Stimulated activated CD4-positive, alpha-beta T cell treated with anti-CD3 and anti-CD28 coated beads, Interleukin-1b, Interleukin-23, amount 100 ng/mL, for 48 hours (primary cell): Measurements from ENCODE around the gene TTLL3.

Experiments used
- DNase-seq: peaks from one replicate; pipeline ENCODE4 v3.0.0-alpha.2; 2020

Gene TTLL3

DNA sequence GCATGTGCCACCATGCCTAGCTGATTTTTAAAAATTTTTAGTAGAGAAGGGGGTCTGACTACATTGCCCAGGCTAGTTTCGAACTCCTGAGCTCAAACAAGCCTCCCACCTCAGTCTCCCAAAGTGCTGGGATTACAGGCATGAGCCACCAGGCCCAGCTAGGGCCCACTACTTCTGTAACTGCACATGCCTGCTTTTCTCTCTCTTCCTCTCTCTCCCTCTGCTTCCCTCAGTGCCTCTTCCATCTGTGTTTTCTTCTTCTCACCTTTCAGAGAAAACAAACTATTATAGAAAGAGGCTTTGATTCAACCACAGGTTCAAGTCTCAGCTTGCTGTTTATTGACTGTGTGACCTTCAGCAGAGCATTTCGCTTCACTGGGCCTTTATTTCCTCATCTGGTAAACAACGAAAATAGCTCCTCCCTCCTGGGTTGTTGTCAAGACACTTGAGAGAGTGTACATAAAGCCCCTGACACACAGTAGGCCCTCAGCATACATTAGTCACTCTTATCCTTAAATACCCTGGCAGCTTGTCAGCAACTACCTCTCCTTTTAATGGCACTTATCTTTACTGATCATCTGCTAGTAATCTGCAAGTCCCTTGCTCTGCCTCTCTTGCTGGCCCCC lies 28.0 kb upstream of the TTLL3 start:
- no peak for DNase-seq

DNA sequence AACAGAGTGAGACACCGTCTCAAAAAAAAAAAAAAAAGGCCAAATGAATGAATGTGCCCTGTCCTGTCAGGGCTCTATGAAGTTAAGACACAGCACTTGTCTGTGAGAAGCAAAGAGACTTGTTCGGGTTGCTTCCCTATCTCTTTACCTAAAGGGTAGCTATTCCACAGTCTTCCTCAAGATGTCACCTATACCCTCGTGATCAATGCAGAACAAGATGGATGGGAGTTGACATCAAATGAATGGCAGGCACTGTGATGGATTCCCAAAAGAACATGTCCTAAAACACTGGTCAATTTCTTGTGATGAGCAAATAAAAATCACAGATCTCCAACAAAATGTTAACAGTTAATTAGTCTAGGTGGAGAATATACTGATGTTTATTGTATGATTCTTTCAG lies 27.3 kb upstream of the TTLL3 start:
- no peak for DNase-seq

DNA sequence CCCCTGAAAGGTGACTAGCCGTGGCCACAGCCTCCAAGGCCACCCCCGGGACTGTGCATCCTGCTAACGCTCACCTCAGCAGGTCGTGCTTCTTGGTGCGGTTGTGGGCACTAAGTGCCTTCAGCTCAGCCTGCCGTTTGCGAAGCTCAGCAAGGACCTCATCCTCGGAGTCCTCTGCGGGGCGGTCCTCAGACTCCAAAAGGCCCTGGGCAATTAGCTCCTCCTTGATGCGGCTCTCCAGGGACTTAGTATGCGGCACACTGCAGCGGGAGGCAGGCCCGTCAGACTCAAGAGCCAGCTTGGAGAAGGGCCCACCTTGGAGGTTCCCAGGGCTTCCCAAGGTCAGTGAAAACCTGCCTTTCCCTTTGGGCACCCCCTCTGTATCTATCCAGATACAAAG lies 26.1 kb upstream of the TTLL3 start:
- DNase-seq: no peak

DNA sequence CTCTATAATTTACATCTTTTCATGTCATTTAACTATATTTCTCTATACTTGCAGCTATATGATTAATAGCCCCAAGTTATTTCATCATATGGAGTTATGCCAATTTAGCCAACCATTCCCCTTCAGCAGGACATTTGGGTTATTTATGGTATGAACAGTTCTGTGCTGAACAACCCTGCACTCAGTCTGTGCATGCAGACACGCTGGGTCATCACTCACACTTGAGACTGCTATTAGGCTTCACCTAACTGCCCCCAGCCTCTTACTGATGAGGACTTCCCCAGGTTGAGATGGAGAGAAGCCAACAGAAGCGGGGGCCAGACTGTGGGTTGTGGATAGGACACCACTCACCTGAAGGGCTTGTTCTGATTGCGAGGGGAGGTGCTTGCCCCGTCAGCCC lies 25.1 kb upstream of the TTLL3 start:
- DNase-seq: no peak

DNA sequence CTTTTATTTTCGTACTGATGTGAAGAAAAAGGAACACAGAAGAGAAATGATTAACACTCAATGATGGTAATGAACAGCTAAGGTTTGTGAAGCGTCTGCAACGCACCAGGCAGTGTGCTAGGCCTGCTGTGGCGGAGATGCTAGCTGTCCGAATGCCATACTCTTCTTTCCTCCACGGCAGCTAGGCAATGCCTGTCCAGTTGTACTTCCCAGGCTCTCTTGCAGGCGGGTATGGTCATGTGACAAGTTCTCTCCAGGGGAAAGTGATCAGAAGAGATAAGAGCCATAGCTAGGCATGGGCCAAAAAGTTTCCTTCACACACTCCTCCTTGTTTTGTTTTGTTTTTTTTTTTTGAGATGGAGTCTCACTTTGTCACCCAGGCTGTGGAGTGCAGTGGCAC lies 24.5 kb upstream of the TTLL3 start:
- DNase-seq: no peak

DNA sequence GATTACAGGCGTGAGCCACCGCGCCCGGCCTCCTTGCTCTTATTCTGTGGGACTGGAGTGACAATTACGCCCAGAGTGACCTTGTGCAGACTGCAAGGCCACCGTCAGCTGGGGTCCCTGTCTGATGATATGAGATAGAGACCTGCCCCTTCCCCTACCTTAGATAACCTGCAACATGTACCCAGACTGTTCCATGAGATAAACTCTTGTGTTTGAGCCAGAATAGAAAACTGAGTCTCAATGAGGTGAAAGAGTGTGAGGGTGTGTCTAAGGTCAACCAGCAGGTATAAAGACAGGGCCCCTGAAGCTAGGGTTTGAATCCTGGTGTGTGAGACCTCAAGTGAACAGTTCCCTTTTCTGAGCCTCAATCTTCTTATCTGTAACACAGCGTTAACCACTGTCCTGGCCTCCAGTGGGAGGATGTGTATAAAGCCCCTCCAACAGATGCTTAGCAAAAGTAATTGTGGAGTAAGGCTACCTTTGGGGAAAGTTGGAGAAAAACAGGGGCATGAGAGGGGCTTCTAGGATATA lies 23.8 kb upstream of the TTLL3 start:
- DNase-seq: no peak

DNA sequence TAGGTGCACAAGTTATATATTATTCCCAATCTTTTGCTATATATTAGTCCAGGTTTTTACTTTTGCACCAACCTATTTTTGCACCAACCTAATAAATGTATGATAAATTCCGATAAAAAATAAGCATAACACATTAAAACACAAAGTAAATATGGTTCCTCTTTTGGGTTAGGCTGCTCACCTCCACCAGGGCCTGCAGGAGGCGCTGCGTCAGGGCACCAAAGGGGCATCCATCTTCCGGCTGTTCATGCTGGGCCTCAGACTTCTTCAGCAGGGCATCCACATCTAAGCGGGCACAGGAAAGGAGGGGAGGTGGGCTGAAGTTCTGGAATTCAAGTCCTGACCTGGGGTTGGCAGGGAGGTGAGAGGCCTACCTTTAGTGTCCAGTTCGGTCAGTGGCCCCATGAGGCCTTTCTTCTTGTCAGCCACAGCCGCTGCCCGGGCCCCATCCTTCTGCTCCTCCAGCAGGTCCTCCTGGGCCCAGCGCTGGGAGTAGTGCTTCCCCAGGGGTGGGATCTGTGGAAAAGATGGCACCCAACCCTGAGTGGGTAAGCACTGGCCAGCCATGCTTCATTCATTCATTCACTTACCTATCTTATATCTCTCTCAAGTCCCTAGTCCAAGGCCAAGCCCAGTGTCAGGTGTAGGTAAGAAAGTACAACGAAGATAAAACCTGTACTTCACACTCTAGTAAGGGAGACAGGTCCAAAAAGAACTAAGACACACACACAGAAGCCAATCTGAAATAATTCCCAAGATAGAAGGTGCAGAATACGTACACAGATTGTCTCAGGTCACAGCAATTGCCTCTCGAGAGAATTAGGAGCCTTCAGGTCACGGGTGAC lies 23.0 kb upstream of the TTLL3 start:
- no peak for DNase-seq

DNA sequence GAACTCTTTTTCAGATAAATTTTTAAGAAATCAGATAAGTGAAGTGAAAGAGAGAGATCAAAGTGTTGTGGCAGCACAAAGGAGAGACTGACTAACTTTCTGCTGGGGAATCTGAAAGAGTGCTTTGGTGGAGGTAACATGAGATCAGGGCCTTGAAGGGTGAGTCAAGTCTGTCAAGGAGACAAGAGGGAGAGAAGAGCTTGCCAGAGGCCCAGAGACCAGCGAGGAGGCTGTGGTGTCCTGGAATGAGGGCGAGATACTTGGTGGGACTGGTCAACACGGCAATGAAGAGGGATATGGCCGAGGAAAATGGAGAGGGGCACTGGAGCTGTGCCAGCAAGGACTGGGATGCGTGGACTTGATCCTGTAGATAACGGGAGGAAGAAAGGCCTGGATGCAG lies 22.3 kb upstream of the TTLL3 start:
- DNase-seq: peak; percentile 54

DNA sequence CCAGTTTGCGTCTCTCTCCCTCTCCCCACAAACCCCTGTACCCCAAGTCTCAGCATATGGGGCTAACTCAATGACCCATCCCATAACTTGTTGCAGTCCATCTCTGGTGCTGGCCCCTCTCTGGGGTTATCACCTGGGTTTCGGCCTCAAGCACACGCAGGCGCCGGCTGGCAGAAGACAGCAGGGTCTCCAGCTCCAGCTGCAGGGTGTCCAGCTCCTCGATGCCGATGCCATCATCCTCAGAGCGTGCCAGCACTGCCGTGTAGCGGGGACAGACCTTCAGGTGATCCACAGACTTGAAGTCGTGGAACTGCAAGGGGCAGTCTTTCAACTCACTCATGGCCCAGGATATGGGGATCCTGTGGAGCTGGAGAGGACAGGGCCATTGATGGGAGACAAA lies 18.9 kb upstream of the TTLL3 start:
- no peak for DNase-seq

DNA sequence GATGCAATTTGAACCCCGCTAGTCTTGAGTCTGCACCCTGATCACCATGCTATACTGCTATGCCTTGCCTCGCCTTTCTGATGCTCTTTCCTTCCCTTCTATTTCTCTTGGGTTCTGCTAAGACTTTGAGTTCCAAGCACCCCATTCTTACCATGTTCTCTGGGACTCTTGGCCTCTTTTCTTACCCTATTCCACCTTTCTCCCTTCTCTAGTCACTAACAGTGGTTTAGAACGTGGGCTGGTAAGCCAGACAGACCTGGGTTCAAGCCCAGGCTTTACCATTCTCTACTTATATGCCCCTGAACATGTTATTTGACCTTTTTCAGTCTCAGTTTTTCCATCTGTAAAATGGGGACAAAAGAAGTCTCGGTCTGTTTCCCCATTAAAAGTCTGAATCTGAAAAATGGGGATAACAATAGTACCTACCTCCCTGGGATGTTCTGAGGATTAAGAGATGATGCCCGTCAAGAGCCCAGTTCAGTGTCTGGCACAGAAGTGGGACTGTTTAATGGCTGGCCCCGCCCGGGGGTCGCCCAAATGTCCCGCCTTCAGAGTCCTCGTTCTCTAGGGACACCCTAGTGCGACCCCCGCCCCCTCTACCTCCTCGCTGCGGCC lies 18.2 kb upstream of the TTLL3 start:
- DNase-seq: no peak

DNA sequence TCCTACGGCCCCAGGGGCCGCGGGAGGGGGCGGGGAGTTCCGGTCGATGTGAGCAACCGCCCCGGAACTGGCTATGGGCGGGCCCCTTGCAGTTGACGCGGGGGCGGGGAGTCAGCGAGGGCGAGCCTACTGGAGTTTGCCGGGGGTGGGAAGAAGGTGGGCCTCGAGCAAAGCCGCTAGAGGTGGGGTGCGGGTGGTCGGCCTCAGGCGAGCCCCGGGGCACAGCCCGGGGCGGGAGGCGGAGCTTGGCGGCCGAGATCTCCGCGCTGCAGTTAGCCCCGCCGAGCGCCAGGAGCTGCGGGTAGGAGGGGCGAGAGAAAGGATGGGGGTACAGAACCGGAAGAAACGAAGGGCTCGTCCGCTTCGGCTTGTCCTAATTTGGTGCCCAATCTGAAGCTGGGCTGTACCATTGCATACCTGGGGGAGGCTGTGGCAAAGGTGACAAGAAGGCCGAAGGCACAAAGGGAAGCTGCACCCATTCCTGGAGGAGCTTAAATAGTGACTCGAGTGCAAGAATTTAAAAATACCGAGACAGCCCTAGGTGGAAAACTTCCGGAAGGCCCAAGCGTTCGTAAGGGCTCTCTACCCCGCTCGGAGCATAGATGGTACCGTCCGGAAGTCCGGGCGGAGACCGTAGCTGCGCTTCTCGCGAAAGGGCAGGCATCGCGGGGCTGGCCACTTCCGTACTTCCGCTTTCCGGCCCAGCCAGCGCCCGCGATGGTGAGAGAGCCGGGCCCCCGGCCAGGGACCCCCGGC lies 17.5 kb upstream of the TTLL3 start, which contains the start of the genes ARPC4 and TADA3:
ARPC4 (plus strand) TSS at position 678 of the 756 bp plus-strand sequence; CDS start at position 718, 40 bp downstream.
TADA3 (minus strand) TSS at position 69 of the 756 bp plus-strand sequence. CDS start 1,007 bp downstream, outside the sequence.
- DNase-seq: peak; percentile 89

DNA sequence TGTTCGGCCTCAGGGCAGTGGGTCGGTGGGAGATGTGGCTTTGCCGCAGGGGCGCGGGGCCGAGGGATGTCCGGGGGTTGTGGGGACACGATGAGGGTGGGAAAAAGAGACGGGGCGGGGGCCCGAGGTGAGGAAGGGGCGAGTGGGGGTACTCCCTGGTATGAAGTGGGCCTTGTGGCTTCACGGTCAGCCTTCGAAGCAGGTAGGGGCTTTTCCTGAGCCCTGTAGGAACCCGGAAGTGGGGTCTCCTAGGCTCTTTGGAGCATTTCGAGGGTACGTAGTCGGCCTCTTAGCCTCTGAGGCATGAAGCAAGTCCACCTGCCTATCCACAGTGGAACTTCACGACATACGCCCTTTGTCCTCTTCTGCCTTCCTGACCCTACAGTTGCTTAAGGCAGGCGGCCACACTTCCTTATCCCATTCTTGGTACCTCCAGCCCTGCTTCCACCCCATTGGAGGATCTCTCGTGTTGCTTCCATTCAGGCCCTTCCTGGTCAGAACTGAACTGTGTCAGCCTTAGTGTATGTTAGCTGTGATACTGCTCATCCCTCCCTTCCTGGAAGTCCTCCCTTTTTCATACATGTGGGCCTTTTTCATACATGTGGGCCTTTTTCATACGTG lies 16.8 kb upstream of the TTLL3 start:
- DNase-seq: peak; percentile 49

DNA sequence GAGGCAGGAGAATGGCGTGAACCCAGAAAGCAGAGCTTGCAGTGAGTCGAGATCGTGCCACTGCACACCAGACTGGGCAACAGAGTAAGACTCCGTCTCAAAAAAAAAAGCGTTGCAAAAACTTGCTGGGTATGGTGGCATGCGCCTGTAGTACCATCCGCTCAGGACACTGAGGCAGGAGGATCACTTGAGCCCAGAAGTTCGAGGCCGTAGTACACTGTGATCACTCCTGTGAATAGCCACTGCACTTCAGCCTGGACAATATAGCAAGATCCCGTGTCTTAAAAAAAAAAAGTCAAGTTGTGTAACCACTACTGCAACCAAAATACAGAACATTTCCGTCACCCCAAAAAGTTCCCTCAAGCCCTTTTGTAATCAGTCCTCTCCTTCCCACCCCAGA lies 15.7 kb upstream of the TTLL3 start:
- DNase-seq: no peak

DNA sequence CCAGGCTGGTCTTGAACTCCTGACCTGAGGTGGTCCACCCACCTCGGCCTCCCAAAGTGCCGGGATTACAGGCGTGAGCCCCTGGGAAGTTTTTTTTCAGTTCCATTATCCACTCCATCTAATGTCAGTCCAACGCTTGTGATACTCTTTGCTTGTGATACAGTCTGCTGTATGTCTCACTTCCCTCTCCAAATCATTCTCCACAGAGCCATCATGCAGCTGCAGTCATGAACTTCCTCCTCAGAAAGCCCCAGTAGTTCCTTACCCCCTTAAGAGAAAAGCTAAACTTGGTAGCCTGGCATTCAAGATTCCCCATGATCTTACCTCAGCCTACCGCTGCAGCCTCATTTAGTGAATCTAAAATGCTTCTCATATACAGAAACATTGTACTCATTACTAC lies 14.9 kb upstream of the TTLL3 start:
- DNase-seq: no peak

DNA sequence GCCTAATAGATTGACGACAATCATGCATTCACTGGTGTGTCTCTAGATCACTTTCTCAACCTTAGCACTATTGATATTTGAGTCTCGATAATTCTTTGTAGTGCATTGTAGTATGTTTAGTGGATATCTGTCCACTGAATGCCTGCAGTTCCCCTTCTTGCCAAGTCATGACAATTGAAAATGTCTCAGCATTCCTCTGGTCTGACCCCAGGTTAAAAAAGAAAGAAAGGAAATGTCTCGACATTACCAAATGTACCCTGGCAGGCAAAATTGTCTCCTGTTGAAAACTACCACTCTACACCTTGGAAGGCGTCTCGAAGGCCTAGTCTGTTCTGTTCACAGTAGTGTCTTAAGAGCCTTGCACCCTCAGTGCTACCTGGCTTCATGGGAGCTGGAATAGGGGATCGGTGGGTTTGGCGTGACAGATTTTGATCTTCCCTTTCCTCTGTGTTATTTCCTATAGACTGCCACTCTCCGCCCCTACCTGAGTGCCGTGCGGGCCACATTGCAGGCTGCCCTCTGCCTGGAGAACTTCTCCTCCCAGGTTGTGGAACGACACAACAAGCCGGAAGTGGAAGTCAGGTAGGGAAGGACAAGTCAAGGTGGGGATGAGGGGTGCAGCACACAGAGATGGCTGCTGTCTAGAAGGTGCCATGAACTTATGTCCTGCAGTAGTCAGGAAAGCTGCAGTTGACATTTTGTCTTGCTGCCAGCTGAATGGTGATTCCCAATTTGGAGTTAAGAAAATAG lies 12.7 kb upstream of the TTLL3 start:
- DNase-seq: no peak

DNA sequence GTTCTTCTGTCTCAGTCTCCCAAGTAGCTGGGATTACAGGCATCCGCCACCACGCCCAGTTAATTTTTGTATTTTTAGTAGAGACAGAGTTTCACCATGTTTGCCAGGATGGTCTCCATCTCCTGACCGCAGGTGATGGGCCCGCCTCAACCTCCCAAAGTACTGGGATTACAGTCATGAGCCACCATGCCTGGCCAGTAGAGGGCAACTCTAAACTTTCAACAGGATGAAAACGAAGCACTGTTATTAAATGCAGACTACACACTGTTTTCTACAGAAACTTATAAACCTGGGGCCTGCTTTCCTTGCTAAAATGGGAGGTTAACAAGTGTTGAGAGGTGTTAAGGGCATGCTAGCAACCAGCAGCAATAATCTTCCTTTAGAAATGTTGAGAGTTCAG lies 9.5 kb upstream of the TTLL3 start:
- no peak for DNase-seq

DNA sequence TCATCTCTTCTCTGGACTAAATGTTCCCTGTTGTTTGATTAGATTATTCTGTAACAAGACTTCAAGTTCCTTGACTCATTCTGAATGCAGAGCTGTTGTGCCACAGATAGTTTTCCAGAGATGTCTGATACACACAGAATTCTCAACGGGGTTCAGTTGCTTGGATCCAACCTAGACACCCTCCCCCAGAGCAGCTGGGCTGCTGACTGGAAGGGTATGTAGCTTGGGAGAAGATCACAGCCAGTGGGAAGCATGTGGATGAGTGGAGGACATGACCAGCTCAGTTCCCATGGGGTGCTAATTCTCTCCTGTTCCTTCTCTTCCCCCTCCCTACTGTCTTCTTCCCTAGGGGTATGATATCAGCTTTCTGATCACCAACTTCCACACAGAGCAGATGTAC lies 6.6 kb upstream of the TTLL3 start:
- no peak for DNase-seq

DNA sequence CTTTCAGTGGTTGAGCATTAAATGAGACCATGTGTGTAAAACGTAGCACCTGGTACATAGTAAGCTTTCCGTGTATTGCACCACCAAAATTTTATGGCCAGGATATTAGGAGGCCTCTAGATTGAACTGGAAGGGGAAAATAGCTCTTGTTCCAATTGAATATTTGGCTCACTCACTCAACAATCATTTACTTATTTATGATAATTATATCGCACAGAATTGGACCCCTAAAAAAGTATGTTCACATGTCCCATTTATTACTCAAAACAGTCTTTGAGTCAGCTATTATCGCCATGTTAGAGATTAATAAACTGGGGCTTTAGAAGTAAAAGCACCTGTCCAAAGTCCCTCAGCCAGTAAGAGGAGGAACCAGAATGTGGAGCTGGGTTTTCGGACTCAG lies 5.1 kb upstream of the TTLL3 start:
- DNase-seq: no peak

DNA sequence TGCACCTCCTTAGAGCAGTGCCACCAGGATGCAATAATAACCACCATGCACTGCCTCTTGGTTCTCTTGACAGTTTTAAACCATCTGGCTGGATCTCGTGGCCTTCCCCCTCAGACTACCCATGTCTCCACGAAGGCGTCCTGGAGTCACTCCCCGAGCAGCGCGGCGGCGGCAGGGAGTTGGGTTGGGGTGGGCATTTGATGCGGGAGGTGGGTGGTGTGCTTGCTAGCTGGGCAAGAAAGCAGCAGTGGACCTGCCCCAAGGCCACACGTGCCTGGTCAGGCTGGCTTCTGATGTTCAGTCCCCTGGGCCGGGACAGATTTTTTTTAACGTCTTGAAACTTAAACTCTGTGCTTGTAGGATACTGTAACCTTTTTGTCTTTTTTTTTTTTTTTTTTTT lies 3.9 kb upstream of the TTLL3 start:
- no peak for DNase-seq

DNA sequence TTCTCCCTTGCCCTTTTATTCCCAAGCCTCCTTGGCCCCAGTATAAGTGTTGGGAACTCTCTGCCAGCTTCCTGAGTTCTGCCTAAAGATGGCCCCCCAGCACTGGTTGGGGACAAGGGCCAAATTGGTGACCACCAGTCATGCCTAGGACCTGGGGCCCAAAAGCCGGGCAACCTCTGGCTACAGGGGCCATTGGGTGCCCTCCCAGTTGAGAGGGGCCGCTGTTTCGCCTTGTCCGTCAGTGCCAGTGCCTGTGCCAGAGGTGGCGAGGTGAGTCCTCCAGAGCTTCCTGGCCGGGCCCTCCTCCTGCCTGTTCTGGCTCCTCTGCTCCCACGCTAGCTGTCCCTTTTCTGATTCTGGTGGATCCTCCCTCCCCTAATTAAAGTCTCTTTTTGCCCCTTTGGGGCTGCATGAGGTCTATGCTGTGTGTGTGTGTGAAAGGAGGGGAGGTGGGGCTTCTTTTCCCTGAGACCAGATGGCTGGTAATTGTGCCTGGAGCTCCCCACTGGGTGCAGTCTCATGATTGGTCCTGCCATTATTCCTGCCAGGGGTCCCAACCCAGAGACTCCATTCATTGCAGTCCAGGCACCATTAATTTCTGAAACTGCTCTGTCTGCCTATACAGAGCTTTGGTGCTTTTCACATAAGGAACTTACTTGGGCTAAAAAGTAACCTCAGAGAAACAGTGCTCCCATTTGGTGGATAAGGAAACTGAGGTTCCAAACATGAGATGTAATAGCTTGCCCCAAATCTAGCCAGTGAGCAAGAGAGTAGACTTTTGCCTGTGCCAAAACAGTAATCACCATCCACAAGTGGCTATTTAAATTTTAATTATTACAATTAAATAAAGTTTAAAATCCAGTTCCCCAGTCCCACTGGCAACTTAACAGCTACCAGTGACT lies 3.1 kb upstream of the TTLL3 start:
- no peak for DNase-seq

DNA sequence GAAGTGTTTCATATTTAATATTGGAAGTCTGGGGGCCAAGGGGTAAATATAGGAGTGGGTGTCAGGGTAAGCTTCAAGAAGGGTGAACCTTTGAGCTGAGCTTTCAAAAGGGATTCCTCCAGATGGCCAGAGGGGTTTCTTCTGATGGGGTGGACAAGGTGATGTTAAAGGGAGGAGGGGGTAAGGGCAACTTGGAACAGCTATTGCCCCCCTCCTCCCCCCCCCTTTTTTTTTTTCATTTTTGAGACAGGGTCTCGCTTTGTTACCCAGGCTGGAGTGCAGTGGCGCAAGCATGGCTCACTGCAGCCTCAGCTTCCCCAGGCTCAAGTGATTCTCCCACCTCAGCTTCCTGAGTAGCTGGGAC lies 2.1 kb upstream of the TTLL3 start:
- no peak for DNase-seq
